GM18870 (cell line): ENCODE measurements around the gene TMX4.
A peak's percentile ranks its signal among the peaks of the same experiment; 100 is the strongest.
"Not testable (repeated sequence)": the region's sequence is repeated elsewhere in the genome, so short reads cannot be mapped to it uniquely, and the experiment has no call there.

ENCODE experiments used
- ATAC-seq: cut with Tn5 transposase; IDR thresholded peaks from one replicate; pipeline ENCODE4 v1.9.1; 2021; ENCODE audit warnings: moderate library complexity; ENCODE audit not compliant: unreplicated experiment

Gene TMX4

DNA sequence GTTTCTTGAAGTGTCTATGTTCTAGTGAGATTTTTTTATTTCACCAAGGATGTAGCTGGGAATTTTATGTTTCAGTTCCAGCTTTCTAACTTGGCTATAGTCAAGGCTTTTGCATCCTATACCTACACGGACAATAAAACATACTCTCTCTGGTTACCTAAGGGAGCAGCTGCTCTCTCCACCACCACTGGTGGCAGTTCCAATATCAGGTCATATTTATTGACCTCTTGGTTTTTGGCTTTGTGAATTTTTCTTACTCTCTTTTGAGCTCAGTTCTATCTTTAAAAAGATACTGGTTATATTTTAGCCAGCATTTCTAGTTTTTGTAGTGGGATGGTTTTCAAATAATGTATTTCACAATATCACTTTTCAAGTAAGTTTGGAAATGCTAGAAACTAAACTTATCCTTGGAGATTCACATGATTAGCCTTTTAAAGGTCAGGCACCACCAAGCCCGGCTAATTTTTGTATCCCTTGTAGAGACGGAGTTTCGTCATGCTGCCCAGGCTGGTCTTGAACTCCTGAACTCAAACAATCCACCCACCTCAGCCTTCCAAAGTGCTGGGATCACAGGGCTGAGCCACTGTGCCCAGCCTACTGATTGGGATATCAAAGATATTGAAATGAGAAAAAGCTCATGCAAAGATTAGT lies 44.7 kb downstream of the TMX4 start:
- no peak for ATAC-seq

DNA sequence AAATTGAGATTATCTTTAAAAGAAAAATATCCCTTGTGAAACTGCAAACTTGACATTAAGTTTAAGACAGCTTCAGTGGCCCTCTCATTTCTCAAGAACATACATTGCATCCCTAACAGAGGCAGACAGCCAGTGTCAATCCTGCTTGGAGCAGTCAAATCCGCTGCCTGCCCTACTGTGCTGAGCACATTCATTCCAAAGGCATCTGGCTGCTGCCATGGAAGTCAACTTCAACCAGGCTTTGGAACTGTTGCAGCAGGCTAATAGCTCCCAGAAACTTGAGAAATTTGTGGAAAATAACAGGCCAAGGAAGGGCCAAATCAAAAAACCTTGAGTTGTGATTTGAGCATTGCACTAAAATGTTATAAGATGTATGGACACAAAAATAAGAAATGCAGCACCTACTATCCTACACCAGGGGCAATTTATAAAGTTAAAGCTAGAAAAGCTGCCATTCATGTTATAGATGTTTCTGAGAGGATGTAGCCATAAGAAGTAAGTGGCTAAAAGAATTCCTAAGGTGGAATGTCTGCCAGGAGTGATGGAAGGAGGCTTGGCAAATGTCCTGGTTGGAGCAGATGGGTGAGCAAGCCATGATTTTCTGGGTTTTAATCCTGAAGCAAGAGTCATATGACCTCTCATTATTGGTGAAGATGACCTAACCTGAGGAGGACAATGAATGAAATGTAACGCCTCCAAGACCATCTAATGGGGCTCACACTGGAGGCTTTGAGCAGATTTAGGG lies 47.9 kb downstream of the TMX4 start:
- no peak for ATAC-seq

DNA sequence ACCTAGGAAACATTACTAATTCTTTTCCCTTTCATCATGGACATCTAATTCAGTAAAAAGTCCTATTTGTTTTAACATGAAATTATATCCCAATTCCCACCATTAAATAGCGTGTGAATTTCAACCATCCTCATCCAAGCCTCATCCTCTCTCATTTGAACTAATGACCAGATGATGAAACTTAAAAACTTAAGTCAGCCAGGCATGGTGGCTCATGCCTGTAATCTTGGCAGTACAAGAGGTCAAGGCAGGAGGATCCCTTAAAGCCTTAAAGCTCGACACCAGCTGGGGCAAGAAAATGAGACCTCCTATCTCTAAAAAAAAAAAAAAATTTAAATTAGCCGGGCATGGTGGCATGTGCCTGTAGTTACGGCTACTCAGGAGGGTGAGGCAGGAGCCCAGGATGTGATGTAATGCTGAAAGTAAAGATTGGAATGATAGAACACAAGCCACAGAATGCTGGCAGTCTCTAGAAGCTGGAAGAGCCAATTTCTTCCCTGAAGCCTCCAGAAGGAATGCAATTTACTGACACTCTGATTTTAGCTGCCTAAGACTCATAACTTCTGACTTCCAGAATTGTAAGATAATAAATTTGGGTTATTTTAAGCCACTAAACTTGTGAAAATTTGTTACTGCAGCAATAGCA lies 52.2 kb downstream of the TMX4 start:
- no peak for ATAC-seq

DNA sequence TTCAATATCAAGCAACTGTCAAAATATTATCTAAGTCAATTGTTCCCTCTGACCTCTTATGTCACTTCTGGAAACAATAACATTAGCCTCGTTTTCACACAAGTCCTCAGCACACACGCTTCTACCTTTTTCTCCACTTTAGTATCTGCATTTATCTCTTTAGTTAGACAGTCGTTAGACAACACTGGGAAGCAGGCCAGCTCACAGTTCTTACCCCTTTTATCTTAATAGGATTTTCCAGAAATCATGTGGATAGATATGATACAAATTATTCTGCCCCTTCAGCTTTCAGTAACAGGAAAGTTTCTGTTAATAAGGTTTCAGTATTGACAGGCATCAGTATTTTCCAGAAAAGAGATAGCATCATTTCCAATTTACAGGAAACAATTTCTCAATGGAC lies 53.4 kb downstream of the TMX4 start:
- ATAC-seq = no peak

DNA sequence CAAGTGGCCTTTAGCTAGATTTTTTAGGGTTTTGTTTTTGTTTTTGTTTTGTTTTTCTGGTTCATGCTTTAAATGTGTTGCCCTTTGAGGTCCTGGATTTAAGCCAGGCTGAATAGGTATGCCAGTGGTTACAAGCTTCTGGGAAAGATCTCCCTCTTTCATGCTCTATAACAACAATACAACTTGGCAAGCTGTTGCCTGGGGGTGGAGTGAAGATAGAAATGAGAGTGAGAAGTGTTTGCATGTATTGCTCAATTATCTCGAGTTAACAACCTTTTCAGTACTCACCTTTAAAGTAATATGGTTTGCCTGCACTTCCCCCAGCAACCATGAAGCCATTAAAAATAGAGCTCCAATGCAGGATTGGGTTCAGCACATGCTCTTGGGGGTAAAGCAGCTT lies 60.1 kb downstream of the TMX4 start:
- no peak for ATAC-seq

DNA sequence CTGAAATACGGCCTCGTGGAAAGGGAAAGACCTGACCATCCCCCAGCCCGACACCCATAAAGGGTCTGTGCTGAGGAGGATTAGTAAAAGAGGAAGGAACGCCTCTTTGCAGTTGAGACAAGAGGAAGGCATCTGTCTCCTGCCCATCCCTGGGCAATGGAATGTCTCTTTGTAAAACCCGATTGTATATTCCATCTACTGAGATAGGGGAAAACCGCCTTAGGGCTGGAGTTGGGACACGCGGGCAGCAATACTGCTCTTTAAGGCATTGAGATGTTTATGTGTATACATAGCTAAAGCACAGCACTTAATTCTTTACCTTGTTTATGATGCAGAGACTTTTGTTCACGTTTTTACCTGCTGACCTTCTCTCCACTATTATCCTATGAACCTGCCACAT lies 63.0 kb downstream of the TMX4 start:
- ATAC-seq = not testable (repeated sequence)

DNA sequence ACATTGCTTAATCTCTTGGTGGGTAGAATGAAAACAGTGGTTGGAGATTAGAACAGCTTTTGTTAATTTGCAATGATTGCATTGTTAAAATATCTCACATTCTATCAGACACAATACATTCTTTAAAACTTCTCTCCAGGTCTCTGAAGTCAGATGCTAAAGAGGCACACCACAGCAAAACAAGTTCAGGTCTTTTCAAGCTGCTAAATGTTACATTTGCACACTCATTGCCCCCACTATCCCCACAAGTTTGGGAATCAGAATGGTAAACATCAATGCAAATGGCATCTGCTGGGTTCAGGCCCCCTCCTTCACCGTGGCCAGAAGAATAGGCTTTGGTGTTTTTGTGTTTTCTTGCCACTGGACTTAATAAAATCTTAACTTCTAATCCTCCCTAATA lies 69.2 kb downstream of the TMX4 start:
- ATAC-seq = no peak

DNA sequence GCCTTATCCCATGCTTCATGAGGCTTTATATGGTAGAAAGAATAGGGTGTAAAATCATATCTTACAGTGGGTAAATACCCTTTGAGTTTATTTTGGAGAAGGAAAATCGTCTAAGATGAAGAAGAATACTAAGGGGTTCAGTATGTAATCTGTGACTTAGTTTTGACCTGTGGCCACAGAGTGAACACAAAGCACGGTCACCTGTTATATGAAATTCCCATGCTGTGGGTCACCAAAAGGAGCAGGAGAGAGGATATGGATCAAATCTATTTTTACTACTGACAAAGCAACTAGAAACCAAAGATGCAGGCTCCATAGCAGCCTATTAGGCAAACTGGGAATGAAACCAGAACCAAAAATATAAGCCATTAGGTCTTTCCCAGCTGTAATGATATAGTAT lies 75.7 kb downstream of the TMX4 start:
- no peak for ATAC-seq

DNA sequence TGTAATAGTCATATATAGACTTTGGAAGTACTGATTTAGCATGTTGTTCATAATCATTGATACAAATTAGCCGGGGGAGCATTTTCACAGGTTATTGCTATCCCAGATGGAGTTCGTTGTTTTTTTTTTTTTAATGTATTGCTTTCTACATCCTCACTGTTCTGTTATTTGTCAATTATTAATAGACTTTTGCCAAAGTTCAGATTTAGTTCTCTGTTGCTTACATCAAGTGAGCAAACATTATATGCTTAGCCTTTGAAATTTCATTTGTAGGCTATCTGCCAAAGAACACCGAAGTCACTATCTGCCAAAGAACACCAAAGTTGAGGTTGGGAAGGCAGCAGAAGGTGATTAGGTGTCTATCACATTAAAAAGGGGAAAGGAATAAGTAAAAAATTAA lies 79.2 kb downstream of the TMX4 start, which contains the start of gene HAO1:
Gene HAO1, minus strand, starts transcription at position 118 of the 400 bp plus-strand sequence. Its CDS starts 36 bp downstream, at position 82.
- no peak for ATAC-seq

DNA sequence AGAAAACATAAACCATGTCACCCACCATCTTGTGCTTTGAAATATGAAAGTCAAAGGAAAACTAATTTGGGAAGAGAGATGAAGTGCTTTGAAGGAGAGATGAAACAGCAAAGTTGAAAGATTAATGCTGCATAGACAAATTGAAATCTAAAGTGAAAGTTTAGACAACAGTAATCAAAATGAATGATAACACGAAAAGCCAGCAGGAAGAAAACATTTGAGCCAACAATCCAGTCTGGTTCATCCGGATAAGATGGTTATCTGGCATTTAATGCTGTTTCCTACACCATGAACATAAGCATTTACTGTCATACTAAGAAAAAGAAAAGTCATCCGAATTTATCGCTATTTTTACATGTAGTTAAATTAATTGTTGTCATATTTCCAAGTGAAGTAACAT lies 79.9 kb downstream of the TMX4 start:
- no peak for ATAC-seq

DNA sequence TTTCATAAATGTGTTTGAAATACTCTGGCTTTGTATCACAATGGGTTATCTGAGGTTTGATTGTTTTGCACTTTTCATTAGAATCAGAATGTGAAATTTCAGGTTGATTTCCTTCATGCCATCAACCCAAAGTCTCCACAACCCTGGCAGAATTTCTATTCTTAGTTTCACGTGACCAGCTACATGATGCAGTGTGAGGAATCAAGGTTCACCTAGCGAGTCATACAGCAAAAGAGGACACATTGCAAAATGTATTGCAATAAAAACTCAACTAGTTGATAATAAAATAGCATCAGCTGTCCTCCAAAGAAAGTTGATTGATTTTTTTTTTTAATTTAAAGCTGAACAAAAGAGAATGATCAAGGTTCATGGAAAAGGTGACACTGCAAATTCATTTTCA lies 81.5 kb downstream of the TMX4 start:
- no peak for ATAC-seq

DNA sequence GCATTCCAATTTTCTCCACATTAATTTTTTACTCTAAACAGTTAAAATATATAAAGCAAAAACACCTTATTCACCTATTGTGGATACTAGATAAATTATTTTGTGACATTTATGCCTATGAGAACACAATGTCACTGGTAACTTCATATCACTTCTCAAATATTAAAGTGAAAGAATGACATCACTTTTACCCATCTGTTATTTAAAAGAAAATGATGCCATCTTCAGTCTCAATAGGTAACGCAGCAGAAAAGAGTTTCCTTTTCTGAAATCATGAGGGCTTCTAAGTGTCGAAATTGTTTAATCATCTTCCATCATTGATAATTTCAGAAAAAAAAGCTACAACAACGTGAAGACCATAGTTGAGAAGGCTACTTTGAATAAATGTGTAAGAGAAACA lies 82.2 kb downstream of the TMX4 start:
- no peak for ATAC-seq

DNA sequence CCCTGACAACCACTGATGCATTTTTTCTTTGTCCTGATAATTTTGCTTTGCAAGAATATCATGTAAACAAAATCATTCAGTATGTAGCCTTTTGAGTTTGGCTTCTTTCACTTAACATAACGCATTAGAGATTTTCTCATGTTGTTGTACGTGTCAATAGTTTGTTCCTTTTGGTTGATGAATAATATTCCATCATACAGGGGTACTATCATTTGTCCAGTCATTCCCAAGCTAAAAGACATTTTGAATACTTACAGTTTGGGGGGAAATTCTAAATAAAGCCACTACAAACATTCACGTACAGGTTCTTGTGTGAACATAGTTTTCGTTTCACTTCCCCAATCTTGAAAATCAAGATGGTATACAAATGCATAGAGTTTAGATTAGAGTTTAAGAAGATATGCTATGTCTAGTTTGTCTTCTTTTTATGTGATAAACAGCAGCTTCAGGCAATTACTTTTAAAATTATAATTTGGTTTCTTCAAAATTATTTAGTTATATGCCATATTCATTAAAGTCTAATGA lies 84.5 kb downstream of the TMX4 start:
- peak; percentile 66 for ATAC-seq

DNA sequence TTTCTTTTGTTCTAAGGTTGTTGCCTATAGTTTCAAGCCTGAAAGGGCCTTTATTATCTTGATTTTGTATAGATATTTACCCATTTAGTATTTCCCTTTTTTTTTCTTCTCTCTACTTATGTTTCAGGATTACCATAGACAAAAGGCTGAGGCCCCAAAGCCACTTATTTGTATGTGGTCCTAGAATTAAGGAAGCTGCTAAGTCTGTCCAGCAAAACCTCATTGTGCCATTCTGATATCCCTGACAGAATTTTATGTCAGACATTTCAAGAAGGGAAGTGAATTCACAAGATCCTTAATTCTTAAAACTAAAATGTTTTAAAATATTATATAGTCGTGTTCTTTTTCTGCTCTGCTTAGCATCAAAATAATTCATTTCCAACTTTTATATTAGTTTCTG lies 86.2 kb downstream of the TMX4 start:
- ATAC-seq = no peak

DNA sequence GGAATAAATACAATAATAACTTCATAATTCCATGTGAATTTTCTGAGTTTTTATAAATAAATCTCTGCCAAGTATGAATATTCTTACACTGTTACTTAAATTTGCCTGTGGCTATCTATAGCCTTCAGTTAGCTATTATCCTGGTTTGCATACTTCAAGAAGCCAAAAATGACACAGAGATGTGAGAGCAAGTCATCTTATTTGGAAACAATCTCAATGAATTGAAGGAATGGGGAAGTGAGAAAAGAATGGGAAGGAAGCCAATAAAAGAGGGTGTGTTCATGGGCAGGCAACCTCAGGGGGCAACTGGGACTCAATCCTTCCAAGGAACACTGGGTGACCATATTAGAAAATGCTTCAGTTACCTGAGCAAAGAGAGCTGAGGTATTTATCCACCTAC lies 89.2 kb downstream of the TMX4 start:
- ATAC-seq = no peak
